Upper lobe of left lung (tissue), 4 donors: ENCODE results near the gene TMEM135.

ENCODE experiments used
- EP300 ChIP-seq, 4 donors: sonication (generic); formaldehyde crosslinking; IDR thresholded peaks; one replicate each; pipeline ENCODE4 v1.5.1; 2017; ENCODE audit warnings: antibody characterized with exemption in 4 of 4, control low read depth in 2 of 4
- POLR2A ChIP-seq, 4 donors: fragments of 450-650 bp; IDR thresholded peaks; one replicate each; pipeline ENCODE4 v1.5.1; 2016 to 2017; ENCODE audit warnings: antibody characterized with exemption in 4 of 4, mild to moderate bottlenecking in 2 of 4
- POLR2AphosphoS5 ChIP-seq, 2 donors: sonication (generic); formaldehyde crosslinking; IDR thresholded peaks; one replicate each; pipeline ENCODE4 v1.5.1; 2017; ENCODE audit warnings: antibody characterized with exemption in 2 of 2
- TF ChIP-seq, protein P1 (sequence below), 6 experiments: fragments of 450-650 bp in 4 of 6; fragments of 200-600 bp in 2 of 6; sonication (generic) in 2 of 6; IDR thresholded peaks; one replicate each; pipeline ENCODE4 v1.5.1; 2016 to 2019; ENCODE audit warnings: antibody characterized with exemption in 6 of 6

DNA sequence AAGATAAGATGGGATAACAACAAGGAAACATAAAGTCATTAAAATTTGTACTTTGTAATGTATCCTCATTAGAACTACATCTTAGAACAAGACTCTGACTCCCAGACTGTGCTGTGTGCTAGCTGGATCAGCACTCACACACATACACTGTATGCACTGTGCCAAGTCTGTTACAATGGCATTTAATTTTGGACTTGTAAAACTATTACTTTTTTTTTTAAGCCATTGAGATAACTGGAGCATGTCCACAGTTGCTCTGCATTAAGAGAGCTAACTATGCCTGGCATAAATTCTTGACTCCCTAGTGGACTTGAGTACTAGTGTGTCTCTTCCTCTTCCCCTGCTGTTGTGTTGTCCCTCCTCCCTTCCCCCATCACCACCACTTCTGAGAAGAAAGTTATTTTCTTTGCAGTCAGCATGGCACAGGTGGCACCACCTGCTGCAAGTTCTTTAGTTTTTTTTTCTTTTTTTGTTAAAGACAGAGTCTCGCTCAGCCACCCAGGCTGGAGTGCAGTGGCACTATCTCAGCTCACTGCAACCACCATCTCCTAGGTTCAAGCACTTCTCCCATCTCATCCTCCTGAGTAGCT is 268.6 kb downstream of the TMEM135 start:
- TF ChIP-seq, protein P1, sequence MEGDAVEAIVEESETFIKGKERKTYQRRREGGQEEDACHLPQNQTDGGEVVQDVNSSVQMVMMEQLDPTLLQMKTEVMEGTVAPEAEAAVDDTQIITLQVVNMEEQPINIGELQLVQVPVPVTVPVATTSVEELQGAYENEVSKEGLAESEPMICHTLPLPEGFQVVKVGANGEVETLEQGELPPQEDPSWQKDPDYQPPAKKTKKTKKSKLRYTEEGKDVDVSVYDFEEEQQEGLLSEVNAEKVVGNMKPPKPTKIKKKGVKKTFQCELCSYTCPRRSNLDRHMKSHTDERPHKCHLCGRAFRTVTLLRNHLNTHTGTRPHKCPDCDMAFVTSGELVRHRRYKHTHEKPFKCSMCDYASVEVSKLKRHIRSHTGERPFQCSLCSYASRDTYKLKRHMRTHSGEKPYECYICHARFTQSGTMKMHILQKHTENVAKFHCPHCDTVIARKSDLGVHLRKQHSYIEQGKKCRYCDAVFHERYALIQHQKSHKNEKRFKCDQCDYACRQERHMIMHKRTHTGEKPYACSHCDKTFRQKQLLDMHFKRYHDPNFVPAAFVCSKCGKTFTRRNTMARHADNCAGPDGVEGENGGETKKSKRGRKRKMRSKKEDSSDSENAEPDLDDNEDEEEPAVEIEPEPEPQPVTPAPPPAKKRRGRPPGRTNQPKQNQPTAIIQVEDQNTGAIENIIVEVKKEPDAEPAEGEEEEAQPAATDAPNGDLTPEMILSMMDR (IDR thresholded peaks at IDR 0.05): no peak
- TF ChIP-seq EP300 (IDR thresholded peaks at IDR 0.05): no peak
- no peak for TF ChIP-seq POLR2AphosphoS5 (IDR thresholded peaks at IDR 0.05)
- no peak for TF ChIP-seq POLR2A (IDR thresholded peaks at IDR 0.05)
